Thymus (tissue), 11 donors: ENCODE measurements around the gene METTL27. TPM values are rescaled to one million over a fixed set of nuclear protein-coding genes. Genes with fewer than 3 reads are reported as not detected.
"Not testable (repeated sequence)": the region's sequence is repeated elsewhere in the genome, so short reads cannot be mapped to it uniquely, and the experiment has no call there.

Experiments used
- DNase-seq, 9 donors: peaks; one replicate each; pipeline ENCODE4 v3.0.0-alpha.2; 2013; ENCODE audit warnings: low spot score in 9 of 9, low read depth in 6 of 9, missing footprints in 1 of 9
- H3K27ac ChIP-seq, 2 donors: one replicate each; pipeline ENCODE4 v1.5.1; 2013; ENCODE audit warnings: control low read depth in 1 of 2, low read depth in 1 of 2, low read length in 1 of 2, mild to moderate bottlenecking in 1 of 2, moderate library complexity in 1 of 2
- H3K27me3 ChIP-seq, 2 donors: one replicate each; pipeline ENCODE4 v1.5.1; 2013; ENCODE audit warnings: low read length in 1 of 2; ENCODE audit not compliant: control insufficient read depth in 2 of 2, insufficient read depth in 1 of 2
- H3K36me3 ChIP-seq, 2 donors: one replicate each; pipeline ENCODE4 v1.5.1; 2013; ENCODE audit warnings: low read length in 1 of 2, mild to moderate bottlenecking in 1 of 2, moderate library complexity in 1 of 2; ENCODE audit not compliant: control insufficient read depth in 2 of 2, insufficient read depth in 2 of 2
- H3K4me1 ChIP-seq, 2 donors: one replicate each; pipeline ENCODE4 v1.5.1; 2013; ENCODE audit warnings: low read length in 2 of 2; ENCODE audit not compliant: control insufficient read depth in 2 of 2, insufficient read depth in 2 of 2
- H3K4me3 ChIP-seq, 2 donors: one replicate each; pipeline ENCODE4 v1.5.1; 2013; ENCODE audit warnings: low read length in 2 of 2, control low read depth in 1 of 2, mild to moderate bottlenecking in 1 of 2
- H3K9me3 ChIP-seq, 2 donors: one replicate each; pipeline ENCODE4 v1.5.1; 2013; ENCODE audit warnings: low read length in 1 of 2, mild to moderate bottlenecking in 1 of 2; ENCODE audit not compliant: control insufficient read depth in 2 of 2, insufficient read depth in 1 of 2
- WGBS: extraction: QIAGEN DNeasy Blood & Tissue Kit; methylation state at CpG from one replicate; pipeline ENCODE4 v1.1.7; 2013; 5-methylcytosine and 5-hydroxymethylcytosine counted together
- polyA plus RNA-seq: library from polyadenylated mRNA; stranded (reverse); fragments of 200-250 nt; gene quantifications from one replicate; pipeline ENCODE4 v1.2.3, GENCODE V29; 2013
- total RNA-seq: library from RNA; stranded (reverse); fragments of 120-200 nt; gene quantifications from one replicate; pipeline ENCODE4 v1.2.4, GENCODE V29; 2013
- donor health status: healthy.

Gene METTL27
- total and polyA plus RNA-seq, 2 donors: 1.3 to 2.2 TPM

GRCh38 chr7:73797176-73797575 lies 45.1 kb downstream of the METTL27 start:
- H3K27me3 ChIP-seq, H3K9me3 ChIP-seq, H3K27ac ChIP-seq, H3K4me1 ChIP-seq, DNase-seq, H3K4me3 ChIP-seq, H3K36me3 ChIP-seq: not testable (repeated sequence)
- WGBS: 97% methylated on average over 29 of the region's 34 CpGs

DNA sequence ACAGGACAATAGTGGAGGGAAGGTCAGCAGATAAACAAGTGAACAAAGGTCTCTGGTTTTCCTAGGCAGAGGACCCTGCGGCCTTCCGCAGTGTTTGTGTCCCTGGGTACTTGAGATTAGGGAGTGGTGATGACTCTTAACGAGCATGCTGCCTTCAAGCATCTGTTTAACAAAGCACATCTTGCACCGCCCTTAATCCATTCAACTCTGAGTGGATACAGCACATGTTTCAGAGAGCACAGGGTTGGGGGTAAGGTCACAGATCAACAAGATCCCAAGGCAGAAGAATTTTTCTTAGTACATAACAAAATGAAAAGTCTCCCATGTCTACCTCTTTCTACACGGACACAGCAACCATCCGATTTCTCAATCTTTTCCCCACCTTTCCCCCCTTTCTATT lies 45.7 kb downstream of the METTL27 start:
- H3K4me3 ChIP-seq, DNase-seq, H3K36me3 ChIP-seq, H3K27ac ChIP-seq, H3K9me3 ChIP-seq, H3K27me3 ChIP-seq, H3K4me1 ChIP-seq: not testable (repeated sequence)
- WGBS: 75% methylated on average over 4 of the region's 6 CpGs

- DNase-seq, H3K9me3 ChIP-seq, H3K36me3 ChIP-seq, H3K27ac ChIP-seq, H3K4me1 ChIP-seq, H3K4me3 ChIP-seq, H3K27me3 ChIP-seq: not testable (repeated sequence)
Observed at GRCh38 chr7:73795188-73795587, 47.1 kb downstream of the METTL27 start.

- H3K36me3 ChIP-seq, H3K4me1 ChIP-seq, H3K9me3 ChIP-seq, H3K27me3 ChIP-seq, H3K4me3 ChIP-seq, H3K27ac ChIP-seq, DNase-seq: not testable (repeated sequence)
- 94% methylated on average over 7 of the region's 7 CpGs for WGBS
Observed at GRCh38 chr7:73791170-73791690, 51.1 kb downstream of the METTL27 start.

DNA sequence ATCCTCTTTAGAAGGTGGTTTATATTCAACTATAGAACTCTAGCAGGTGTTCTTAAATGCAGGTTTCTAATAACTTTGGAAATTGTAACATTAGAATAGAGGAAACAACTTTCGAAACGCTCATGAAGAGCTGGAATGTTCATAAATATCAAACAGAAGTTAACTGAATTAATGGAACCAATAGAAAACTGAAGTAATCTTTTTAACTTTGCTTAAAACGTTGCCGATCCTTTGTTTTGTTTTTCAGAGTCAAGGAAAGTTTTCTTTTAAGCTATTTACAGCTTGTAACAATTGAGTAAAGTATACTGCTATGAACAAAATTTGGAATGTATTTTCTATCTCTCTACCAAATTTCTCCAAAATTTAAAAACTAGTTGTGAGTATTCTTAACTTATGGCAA lies 53.3 kb downstream of the METTL27 start:
- H3K27me3 ChIP-seq: no peaks in the 10 kb centered on the region
- no peak overlapping the region for H3K4me3 ChIP-seq
- 91% methylated on average over 4 of the region's 4 CpGs for WGBS

GRCh38 chr7:73787786-73788048 lies 54.6 kb downstream of the METTL27 start:
- DNase-seq, H3K36me3 ChIP-seq, H3K27ac ChIP-seq, H3K4me3 ChIP-seq, H3K27me3 ChIP-seq, H3K4me1 ChIP-seq, H3K9me3 ChIP-seq: not testable (repeated sequence)
- 91% methylated on average over 1 of the region's 1 CpG for WGBS

More for the DNA sequence above, 53.3 kb downstream of the METTL27 start:
- H3K9me3 ChIP-seq: peaks cover 0 to 6% of the 10 kb centered on the region in 2 donors
- no peaks in the 10 kb centered on the region for H3K36me3 ChIP-seq
- H3K4me1 ChIP-seq: no peaks in the 10 kb centered on the region
- no peak for DNase-seq
- no peak overlapping the region for H3K27ac ChIP-seq

- WGBS: 98% methylated on average over 1 of the region's 1 CpG
- Histone ChIP-seq H3K9me3 (peaks cover 0 to under 1% of the 10 kb centered on the region in 2 donors), H3K27me3 (no peaks in the 10 kb centered on the region), H3K27ac (no peak overlapping the region), H3K36me3 (no peaks in the 10 kb centered on the region), H3K4me3 (no peak overlapping the region), H3K4me1 (no peaks in the 10 kb centered on the region)
- DNase-seq: no peak
Observed at GRCh38 chr7:73786588-73786987, 55.7 kb downstream of the METTL27 start.

Other genes starting within 250 kb of the METTL27 start
- 0.05 TPM for gene MLXIPL, start 218.0 kb downstream of the METTL27 start, total RNA-seq
- gene MLXIPL, start 218.0 kb downstream of the METTL27 start, polyA plus RNA-seq: 25.3 TPM
- 1.2 TPM for gene VPS37D, start 174.7 kb downstream of the METTL27 start, total RNA-seq
- gene VPS37D, start 174.7 kb downstream of the METTL27 start, polyA plus RNA-seq: 2.7 TPM
- 3.7 TPM for gene DNAJC30, start 159.1 kb downstream of the METTL27 start, total RNA-seq
- gene DNAJC30, start 159.1 kb downstream of the METTL27 start, polyA plus RNA-seq: 8.0 TPM
- gene BUD23, start 158.9 kb downstream of the METTL27 start, total RNA-seq: 43.4 TPM
- gene BUD23, start 158.9 kb downstream of the METTL27 start, polyA plus RNA-seq: 71.0 TPM
- gene STX1A, start 122.8 kb downstream of the METTL27 start, total RNA-seq: 2.2 TPM
- gene STX1A, start 122.8 kb downstream of the METTL27 start, polyA plus RNA-seq: 5.4 TPM
- gene ABHD11, start 103.7 kb downstream of the METTL27 start, total RNA-seq: 10.2 TPM
- gene ABHD11, start 103.7 kb downstream of the METTL27 start, polyA plus RNA-seq: 22.8 TPM
- 6.0 TPM for gene CLDN3, start 72.2 kb downstream of the METTL27 start, total RNA-seq
- gene CLDN3, start 72.2 kb downstream of the METTL27 start, polyA plus RNA-seq: 20.9 TPM
- gene CLDN4, start 11.5 kb downstream of the METTL27 start, total RNA-seq: 13.4 TPM
- gene CLDN4, start 11.5 kb downstream of the METTL27 start, polyA plus RNA-seq: 38.4 TPM
- 0.09 TPM for gene TMEM270, start 18.6 kb upstream of the METTL27 start, total RNA-seq
- gene TMEM270, start 18.6 kb upstream of the METTL27 start, polyA plus RNA-seq: 0.46 TPM
- gene ELN, start 185.7 kb upstream of the METTL27 start, total RNA-seq: 5.2 TPM
- 29.8 TPM for gene ELN, start 185.7 kb upstream of the METTL27 start, polyA plus RNA-seq
- 7.9 TPM for gene LIMK1, start 241.3 kb upstream of the METTL27 start, total RNA-seq
- gene LIMK1, start 241.3 kb upstream of the METTL27 start, polyA plus RNA-seq: 10.1 TPM